Lower lobe of right lung (tissue), 2 donors: Measurements from ENCODE around the gene PLA2G1B. TPM values are rescaled to one million over a fixed set of nuclear protein-coding genes. Genes with fewer than 3 reads are reported as not detected.

Experiments
- ATAC-seq, 2 donors: fragments of 200-7000 bp; cut with Tn5 transposase; one replicate each; pipeline ENCODE4 v1.9.1; 2020 to 2022; ENCODE audit warnings: mild to moderate bottlenecking in 2 of 2, moderate library complexity in 2 of 2
- DNase-seq: peaks from one replicate; pipeline ENCODE4 v3.0.0-alpha.2; 2020
- H3K27ac ChIP-seq: fragments of 200-600 bp; one replicate; pipeline ENCODE4 v1.8.0; 2022
- H3K27me3 ChIP-seq: fragments of 200-600 bp; one replicate; pipeline ENCODE4 v1.8.0; 2022; ENCODE audit warnings: low read depth
- H3K36me3 ChIP-seq: fragments of 200-600 bp; one replicate; pipeline ENCODE4 v1.8.0; 2022; ENCODE audit warnings: mild to moderate bottlenecking
- H3K4me1 ChIP-seq: fragments of 200-600 bp; one replicate; pipeline ENCODE4 v1.8.0; 2022
- H3K4me3 ChIP-seq: fragments of 200-600 bp; one replicate; pipeline ENCODE4 v1.8.0; 2022; ENCODE audit warnings: mild to moderate bottlenecking
- H3K9me3 ChIP-seq: fragments of 200-600 bp; one replicate; pipeline ENCODE4 v1.8.0; 2022
- intact Hi-C: fragments of 100-400 bp; cut with DNase I; formaldehyde crosslinking; loops from one replicate; pipeline ENCODE4 v1.11.0; 2022
- total RNA-seq: library from RNA; stranded (reverse); fragmentation: NEBNext Ultra II Directional; extraction: Animal tissue kit (Norgen Biotek cat#: 25700); gene quantifications from one replicate; pipeline ENCODE4 v1.2.1, GENCODE V29; 2021
- TF ChIP-seq, protein P1 (sequence below): fragments of 200-600 bp; IDR thresholded peaks from one replicate; pipeline ENCODE4 v1.8.0; 2022; ENCODE audit warnings: antibody characterized with exemption, mild to moderate bottlenecking
- donor health status: DM: no; HTN: yes; CAD: no; lungs with severe emphysema.

Gene PLA2G1B
- total RNA-seq, 1 donor from 2014 or later, result 42.2 TPM

- Histone ChIP-seq H3K4me1 (no peaks in the 10 kb centered on the region), H3K27ac (no peak overlapping the region), H3K36me3 (no peaks in the 10 kb centered on the region), H3K27me3 (no peaks in the 10 kb centered on the region), H3K4me3 (no peak overlapping the region), H3K9me3 (no peaks in the 10 kb centered on the region)
- ATAC-seq (no peak), DNase-seq (no peak)
- TF ChIP-seq, protein P1, sequence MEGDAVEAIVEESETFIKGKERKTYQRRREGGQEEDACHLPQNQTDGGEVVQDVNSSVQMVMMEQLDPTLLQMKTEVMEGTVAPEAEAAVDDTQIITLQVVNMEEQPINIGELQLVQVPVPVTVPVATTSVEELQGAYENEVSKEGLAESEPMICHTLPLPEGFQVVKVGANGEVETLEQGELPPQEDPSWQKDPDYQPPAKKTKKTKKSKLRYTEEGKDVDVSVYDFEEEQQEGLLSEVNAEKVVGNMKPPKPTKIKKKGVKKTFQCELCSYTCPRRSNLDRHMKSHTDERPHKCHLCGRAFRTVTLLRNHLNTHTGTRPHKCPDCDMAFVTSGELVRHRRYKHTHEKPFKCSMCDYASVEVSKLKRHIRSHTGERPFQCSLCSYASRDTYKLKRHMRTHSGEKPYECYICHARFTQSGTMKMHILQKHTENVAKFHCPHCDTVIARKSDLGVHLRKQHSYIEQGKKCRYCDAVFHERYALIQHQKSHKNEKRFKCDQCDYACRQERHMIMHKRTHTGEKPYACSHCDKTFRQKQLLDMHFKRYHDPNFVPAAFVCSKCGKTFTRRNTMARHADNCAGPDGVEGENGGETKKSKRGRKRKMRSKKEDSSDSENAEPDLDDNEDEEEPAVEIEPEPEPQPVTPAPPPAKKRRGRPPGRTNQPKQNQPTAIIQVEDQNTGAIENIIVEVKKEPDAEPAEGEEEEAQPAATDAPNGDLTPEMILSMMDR, result no peak
- intact Hi-C loops, result no loop called here
Observed at GRCh38 chr12:120332523-120332922, 4.9 kb upstream of the PLA2G1B start.

GRCh38 chr12:120332041-120332440, 4.5 kb upstream of the PLA2G1B start:
- Histone ChIP-seq H3K4me3 (no peak overlapping the region), H3K27me3 (no peaks in the 10 kb centered on the region), H3K36me3 (no peaks in the 10 kb centered on the region), H3K9me3 (no peaks in the 10 kb centered on the region), H3K27ac (no peak overlapping the region), H3K4me1 (peaks cover 1% of the 10 kb centered on the region)
- TF ChIP-seq, protein P1, result no peak
- DNase-seq, result no peak
- intact Hi-C loops, result no loop called here
- no peak for ATAC-seq

DNA sequence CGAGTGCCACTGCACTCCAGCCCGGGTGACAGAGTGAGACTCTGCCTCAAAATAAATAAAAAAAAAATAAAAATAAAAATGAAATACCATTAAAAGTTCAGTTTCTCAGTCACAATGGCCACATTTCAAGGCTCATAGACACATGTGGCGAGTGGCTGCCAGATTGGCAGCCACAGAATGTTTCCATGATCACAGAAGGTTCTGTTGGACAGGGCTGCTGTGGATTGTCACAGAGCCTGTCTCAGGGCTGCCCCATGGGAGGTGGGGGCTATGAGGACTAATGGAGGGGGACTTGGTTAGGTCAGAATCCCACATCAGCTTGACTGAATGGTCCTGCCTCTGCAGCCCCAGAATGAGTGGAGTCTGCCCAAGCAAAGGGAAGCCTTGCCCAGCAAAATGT, 3.8 kb upstream of the PLA2G1B start:
- ATAC-seq (no peak), DNase-seq (no peak)
- TF ChIP-seq, protein P1, result no peak
- Histone ChIP-seq H3K4me1 (peaks cover 5% of the 10 kb centered on the region), H3K36me3 (no peaks in the 10 kb centered on the region), H3K27ac (no peak overlapping the region), H3K4me3 (no peak overlapping the region), H3K27me3 (no peaks in the 10 kb centered on the region), H3K9me3 (no peaks in the 10 kb centered on the region)
- intact Hi-C loops, result no loop called here

DNA sequence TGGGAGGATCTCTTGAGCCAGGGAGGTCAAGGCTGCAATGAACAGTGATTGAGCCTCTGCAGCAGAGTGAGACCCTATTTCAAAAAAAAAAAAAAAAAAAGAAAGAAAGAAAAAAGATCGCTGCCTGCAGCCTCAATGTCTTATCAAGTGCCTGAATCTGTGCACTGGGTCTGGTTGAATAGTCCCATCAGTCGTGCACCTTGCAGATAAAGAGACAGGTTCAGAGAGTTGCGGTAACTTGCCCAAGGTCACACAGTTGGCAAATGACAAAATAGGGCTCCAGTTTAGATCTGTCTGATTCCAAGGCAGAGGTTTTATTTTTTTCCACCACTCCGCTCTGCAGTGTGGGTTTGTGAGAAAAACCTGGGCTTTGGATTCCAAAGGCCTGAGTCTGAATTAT, 649 bp upstream of the PLA2G1B start:
- intact Hi-C loops, result no loop called here

GRCh38 chr12:120324841-120325417, 2.6 kb downstream of the PLA2G1B start:
- Histone ChIP-seq H3K36me3 (no peaks in the 10 kb centered on the region), H3K4me3 (no peak overlapping the region), H3K4me1 (peaks cover 16% of the 10 kb centered on the region), H3K27me3 (no peaks in the 10 kb centered on the region), H3K9me3 (no peaks in the 10 kb centered on the region), H3K27ac (no peak overlapping the region)
- intact Hi-C loops, result no loop called here
- TF ChIP-seq, protein P1, result no peak
- no peak for ATAC-seq
- DNase-seq, result no peak

More for the DNA sequence above, 649 bp upstream of the PLA2G1B start:
- H3K9me3 ChIP-seq, result no peaks in the 10 kb centered on the region
- ATAC-seq (no peak), DNase-seq (no peak)
- H3K4me3 ChIP-seq, result no peak overlapping the region
- H3K27me3 ChIP-seq, result no peaks in the 10 kb centered on the region
- TF ChIP-seq, protein P1, result no peak
- peaks cover 16% of the 10 kb centered on the region for H3K4me1 ChIP-seq
- H3K36me3 ChIP-seq, result no peaks in the 10 kb centered on the region
- no peak overlapping the region for H3K27ac ChIP-seq
